ENCODE measurements around the gene RPAP3. TPM values are rescaled to one million over a fixed set of nuclear protein-coding genes. Genes with fewer than 3 reads are reported as not detected.
"Not testable (repeated sequence)": the region's sequence is repeated elsewhere in the genome, so short reads cannot be mapped to it uniquely, and the experiment has no call there.

RPAP3 gene
- total RNA-seq, 2 donors from 2014 or later = 8.1 to 16.8 TPM

- H3K4me3 ChIP-seq = no peak overlapping the region
- no peak overlapping the region for H3K27ac ChIP-seq
- peak; percentile 30 for TF ChIP-seq CTCF (IDR thresholded peaks at IDR 0.05)
- peaks cover 11% of the 10 kb centered on the region for H3K9me3 ChIP-seq
- H3K36me3 ChIP-seq = no peaks in the 10 kb centered on the region
- H3K4me1 ChIP-seq (ENCODE audit: control insufficient read depth in 1 of 2, low read depth in 2 of 2) = peaks cover 0 to 11% of the 10 kb centered on the region in 2 donors
- ATAC-seq (ENCODE audit: insufficient number of reproducible peaks, low FRiP score, low read depth) = no peak
- H3K27me3 ChIP-seq (replicated peaks; ENCODE audit: insufficient read depth) = no peaks in the 10 kb centered on the region
- DNase-seq (ENCODE audit: low spot score) = no peak
Measured at GRCh38 chr12:47636908-47637780, 68.7 kb downstream of the RPAP3 start.

- not testable (repeated sequence) for ATAC-seq (ENCODE audit: insufficient number of reproducible peaks, low FRiP score, low read depth); H3K9me3 ChIP-seq; DNase-seq (ENCODE audit: low spot score); H3K4me3 ChIP-seq; H3K27me3 ChIP-seq (replicated peaks; ENCODE audit: insufficient read depth); H3K27ac ChIP-seq; H3K36me3 ChIP-seq
- peaks cover 0 to 11% of the 10 kb centered on the region in 2 donors for H3K4me1 ChIP-seq (ENCODE audit: control insufficient read depth in 1 of 2, low read depth in 2 of 2)
Measured at GRCh38 chr12:47635770-47636169, 70.1 kb downstream of the RPAP3 start.

GRCh38 chr12:47634127-47634526, 71.7 kb downstream of the RPAP3 start:
- H3K36me3 ChIP-seq = no peaks in the 10 kb centered on the region
- no peaks in the 10 kb centered on the region for H3K27me3 ChIP-seq (replicated peaks; ENCODE audit: insufficient read depth)
- peaks cover 0 to 11% of the 10 kb centered on the region in 2 donors for H3K4me1 ChIP-seq (ENCODE audit: control insufficient read depth in 1 of 2, low read depth in 2 of 2)
- no peak for ATAC-seq (ENCODE audit: insufficient number of reproducible peaks, low FRiP score, low read depth)
- DNase-seq (ENCODE audit: low spot score) = no peak
- no peak for TF ChIP-seq CTCF (IDR thresholded peaks at IDR 0.05)
- peaks cover 8% of the 10 kb centered on the region for H3K9me3 ChIP-seq
- no peak overlapping the region for H3K4me3 ChIP-seq
- no peak overlapping the region for H3K27ac ChIP-seq

GRCh38 chr12:47621960-47622359, 83.9 kb downstream of the RPAP3 start:
- Histone ChIP-seq H3K36me3 (no peaks in the 10 kb centered on the region), H3K4me1 (ENCODE audit: control insufficient read depth in 1 of 2, low read depth in 2 of 2) (no peaks in the 10 kb centered on the region), H3K9me3 (no peaks in the 10 kb centered on the region), H3K4me3 (no peak overlapping the region), H3K27me3 (replicated peaks; ENCODE audit: insufficient read depth) (no peaks in the 10 kb centered on the region), H3K27ac (no peak overlapping the region)
- DNase-seq (ENCODE audit: low spot score) (no peak), ATAC-seq (ENCODE audit: insufficient number of reproducible peaks, low FRiP score, low read depth) (no peak)
- no peak for TF ChIP-seq CTCF (IDR thresholded peaks at IDR 0.05)

GRCh38 chr12:47617476-47617875, 88.4 kb downstream of the RPAP3 start:
- no peak overlapping the region for H3K4me3 ChIP-seq
- no peaks in the 10 kb centered on the region for H3K27me3 ChIP-seq (replicated peaks; ENCODE audit: insufficient read depth)
- no peaks in the 10 kb centered on the region for H3K9me3 ChIP-seq
- ATAC-seq (ENCODE audit: insufficient number of reproducible peaks, low FRiP score, low read depth) = no peak
- H3K4me1 ChIP-seq (ENCODE audit: control insufficient read depth in 1 of 2, low read depth in 2 of 2) = no peaks in the 10 kb centered on the region
- no peak for DNase-seq (ENCODE audit: low spot score)
- TF ChIP-seq CTCF (IDR thresholded peaks at IDR 0.05) = no peak
- no peak overlapping the region for H3K27ac ChIP-seq
- H3K36me3 ChIP-seq = no peaks in the 10 kb centered on the region

Measured in thoracic aorta (tissue), 2 donors.